Coronary artery (tissue), 2 donors: ENCODE results near the gene ALKBH5.

ENCODE experiments used
- DNase-seq: peaks from one replicate; pipeline ENCODE4 v3.0.0-alpha.2; 2017; ENCODE audit warnings: low spot score
- H3K27ac ChIP-seq, 2 donors: fragments of 200-600 bp; sonication (generic); one replicate each; pipeline ENCODE4 v1.5.1; 2016 to 2019
- H3K4me3 ChIP-seq: fragments of 200-600 bp; sonication (generic); 2 replicates; pipeline ENCODE4 v1.5.1; 2016; ENCODE audit warnings: mild to moderate bottlenecking, moderate library complexity
- TF ChIP-seq, protein P1 (sequence below): fragments of 200-600 bp; sonication (generic); IDR thresholded peaks from one replicate; pipeline ENCODE4 v1.5.1; 2019; ENCODE audit warnings: antibody characterized with exemption

ALKBH5 gene

GRCh38 chr17:18248300-18248731 is 64.7 kb downstream of the ALKBH5 start:
- DNase-seq: no peak
- H3K4me3 ChIP-seq: no peak overlapping the region
- TF ChIP-seq, protein P1, sequence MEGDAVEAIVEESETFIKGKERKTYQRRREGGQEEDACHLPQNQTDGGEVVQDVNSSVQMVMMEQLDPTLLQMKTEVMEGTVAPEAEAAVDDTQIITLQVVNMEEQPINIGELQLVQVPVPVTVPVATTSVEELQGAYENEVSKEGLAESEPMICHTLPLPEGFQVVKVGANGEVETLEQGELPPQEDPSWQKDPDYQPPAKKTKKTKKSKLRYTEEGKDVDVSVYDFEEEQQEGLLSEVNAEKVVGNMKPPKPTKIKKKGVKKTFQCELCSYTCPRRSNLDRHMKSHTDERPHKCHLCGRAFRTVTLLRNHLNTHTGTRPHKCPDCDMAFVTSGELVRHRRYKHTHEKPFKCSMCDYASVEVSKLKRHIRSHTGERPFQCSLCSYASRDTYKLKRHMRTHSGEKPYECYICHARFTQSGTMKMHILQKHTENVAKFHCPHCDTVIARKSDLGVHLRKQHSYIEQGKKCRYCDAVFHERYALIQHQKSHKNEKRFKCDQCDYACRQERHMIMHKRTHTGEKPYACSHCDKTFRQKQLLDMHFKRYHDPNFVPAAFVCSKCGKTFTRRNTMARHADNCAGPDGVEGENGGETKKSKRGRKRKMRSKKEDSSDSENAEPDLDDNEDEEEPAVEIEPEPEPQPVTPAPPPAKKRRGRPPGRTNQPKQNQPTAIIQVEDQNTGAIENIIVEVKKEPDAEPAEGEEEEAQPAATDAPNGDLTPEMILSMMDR: peak; percentile 23
- peak overlapping the region in 1 of 2 donors; percentile 52 for H3K27ac ChIP-seq

- TF ChIP-seq, protein P1: no peak
- Histone ChIP-seq H3K4me3 (no peak overlapping the region), H3K27ac (peak overlapping the region in 1 of 2 donors; percentile 52)
- DNase-seq: no peak
These were observed 65.2 kb downstream of the ALKBH5 start for GRCh38 chr17:18248811-18249210.

DNA sequence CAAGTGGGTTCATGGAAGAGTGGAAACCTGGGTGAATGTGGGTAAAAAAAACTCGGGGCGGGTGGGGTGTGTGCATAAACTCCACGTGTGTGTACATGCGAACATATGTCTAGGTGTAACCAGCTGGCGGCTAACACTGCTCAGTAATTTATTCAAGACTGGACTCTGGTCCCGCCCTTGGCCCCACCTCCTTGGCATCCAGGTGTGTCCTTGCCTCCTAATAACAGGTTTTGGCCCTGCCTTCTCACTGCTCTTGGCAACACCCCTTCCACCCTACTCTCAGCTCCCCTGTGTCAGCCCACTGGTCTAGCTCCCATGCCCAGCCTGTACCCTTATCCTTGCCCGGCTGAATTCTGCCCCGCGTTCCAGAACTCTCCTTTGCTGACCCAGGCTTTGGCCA is 66.6 kb downstream of the ALKBH5 start:
- Histone ChIP-seq H3K27ac (no peak overlapping the region), H3K4me3 (no peak overlapping the region)
- TF ChIP-seq, protein P1: no peak
- no peak for DNase-seq

DNA sequence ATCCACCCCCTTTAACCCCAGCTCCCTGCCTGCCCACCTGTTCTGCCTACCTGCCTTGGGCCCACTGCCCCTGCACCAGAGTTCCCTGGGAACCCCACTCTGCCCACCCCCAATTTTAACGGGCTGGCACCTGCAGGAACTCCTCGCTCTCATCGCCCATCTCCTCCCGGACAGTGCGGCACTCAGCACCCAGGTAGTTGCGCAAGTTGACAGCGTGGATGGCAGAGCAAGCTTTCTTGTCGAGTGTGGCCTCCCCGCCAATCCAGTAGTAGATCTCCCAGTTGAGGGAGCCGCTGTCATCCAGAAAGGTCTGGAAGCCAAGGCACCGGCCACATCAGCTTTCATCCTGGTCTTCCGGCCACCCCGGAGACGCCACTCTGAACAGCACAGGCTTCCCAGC is 67.1 kb downstream of the ALKBH5 start:
- Histone ChIP-seq H3K4me3 (no peak overlapping the region), H3K27ac (no peak overlapping the region)
- TF ChIP-seq, protein P1: no peak
- no peak for DNase-seq

DNA sequence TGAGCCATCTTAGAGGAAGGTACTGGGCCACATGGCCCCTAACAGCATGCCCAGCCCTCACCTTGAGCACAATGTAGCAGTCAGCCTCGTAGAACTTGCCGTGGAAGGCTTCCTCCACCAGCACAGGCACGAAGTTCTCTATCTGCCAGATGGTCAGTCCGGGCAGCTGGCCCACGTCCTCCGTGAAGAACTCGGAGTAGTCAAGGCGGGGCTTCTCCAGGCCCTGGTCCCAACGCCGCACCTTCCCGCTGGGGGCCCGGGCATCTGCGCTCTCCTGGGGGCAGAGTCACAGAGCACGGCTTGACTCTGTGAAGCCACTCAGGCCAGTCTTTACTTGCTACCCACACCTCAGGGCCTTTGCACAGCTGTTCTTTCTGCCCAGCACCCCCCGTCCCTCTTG is 67.6 kb downstream of the ALKBH5 start:
- TF ChIP-seq, protein P1: no peak
- H3K4me3 ChIP-seq: no peak overlapping the region
- DNase-seq: no peak
- no peak overlapping the region for H3K27ac ChIP-seq

- Histone ChIP-seq H3K4me3 (no peak overlapping the region), H3K27ac (no peak overlapping the region)
- no peak for DNase-seq
- TF ChIP-seq, protein P1: no peak
These were observed 68.5 kb downstream of the ALKBH5 start for GRCh38 chr17:18252160-18252559.

- H3K4me3 ChIP-seq: no peak overlapping the region
- DNase-seq: no peak
- H3K27ac ChIP-seq: no peak overlapping the region
- TF ChIP-seq, protein P1: no peak
These were observed 69.7 kb downstream of the ALKBH5 start for GRCh38 chr17:18253187-18253884.
